Measurements from ENCODE around the gene SCARF2.
A peak's percentile ranks its signal among the peaks of the same experiment; 100 is the strongest.

Gene SCARF2

DNA sequence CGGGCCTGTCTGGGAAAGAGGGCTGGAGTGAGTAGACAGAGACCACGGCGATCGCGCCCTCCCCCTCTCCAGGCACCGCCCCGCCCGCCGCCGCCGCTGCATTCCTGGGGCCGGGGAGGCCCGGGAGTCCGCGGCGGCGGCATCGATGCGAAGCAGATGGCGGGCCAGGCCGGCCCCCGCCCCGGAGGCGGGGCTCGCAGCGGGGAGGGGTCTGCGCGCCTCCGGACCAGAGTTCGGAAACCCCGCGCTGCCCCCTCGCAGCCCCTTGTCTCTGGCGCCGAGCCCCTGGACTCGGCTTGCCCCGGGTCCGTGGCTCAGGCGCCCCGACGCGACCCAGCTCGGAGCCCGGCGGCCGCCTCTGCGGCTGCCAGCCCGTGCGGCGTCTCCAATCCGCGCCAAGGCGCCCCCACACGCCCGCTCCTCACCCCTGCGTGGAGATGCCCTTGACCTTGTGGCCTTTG lies 1.3 kb downstream of the SCARF2 start:
- TF ChIP-seq KLF10 (tag by site-specific recombination; IDR thresholded peaks at IDR 0.05): 0 out of 2 replicates have a peak, but pooled peaks have one; percentile 48
- no peak for TF ChIP-seq ZNF366 (tag by site-specific recombination; conservative IDR thresholded peaks at IDR 0.05)
- TF ChIP-seq TRIM28 (IDR thresholded peaks at IDR 0.05; ENCODE audit: borderline replicate concordance, low read length): no peak
- TF ChIP-seq ZIC2 (tag by site-specific recombination; IDR thresholded peaks at IDR 0.05): no peak
- peak; percentile 65 for TF ChIP-seq ZBTB20 (tag by site-specific recombination; IDR thresholded peaks at IDR 0.05)
- TF ChIP-seq, protein P1, sequence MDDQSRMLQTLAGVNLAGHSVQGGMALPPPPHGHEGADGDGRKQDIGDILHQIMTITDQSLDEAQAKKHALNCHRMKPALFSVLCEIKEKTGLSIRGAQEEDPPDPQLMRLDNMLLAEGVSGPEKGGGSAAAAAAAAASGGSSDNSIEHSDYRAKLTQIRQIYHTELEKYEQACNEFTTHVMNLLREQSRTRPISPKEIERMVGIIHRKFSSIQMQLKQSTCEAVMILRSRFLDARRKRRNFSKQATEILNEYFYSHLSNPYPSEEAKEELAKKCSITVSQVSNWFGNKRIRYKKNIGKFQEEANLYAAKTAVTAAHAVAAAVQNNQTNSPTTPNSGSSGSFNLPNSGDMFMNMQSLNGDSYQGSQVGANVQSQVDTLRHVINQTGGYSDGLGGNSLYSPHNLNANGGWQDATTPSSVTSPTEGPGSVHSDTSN (CRISPR knock-in tag; IDR thresholded peaks at IDR 0.05): peak; percentile 59; the same call in 1 of the 2 replicates
- TF ChIP-seq IKZF3 (tag by site-specific recombination; IDR thresholded peaks at IDR 0.05): 0 out of 2 replicates have a peak, but pooled peaks have one; percentile 24
- Histone ChIP-seq H3K27ac (ENCODE audit: extremely low read depth, low read depth, low read length) (peak overlapping the region; percentile 34; the same call in 1 of the 2 replicates), H3K36me3 (ENCODE audit: control insufficient read depth in 2 of 2, insufficient read depth in 1 of 2, low read length in 2 of 2) (peaks cover 0 to 29% of the 10 kb centered on the region in 2 experiments; a peak in 1 of 3 replicates), H3K9me3 (ENCODE audit: control insufficient read depth, insufficient read depth, low read depth, low read length) (no peaks in the 10 kb centered on the region), H3K4me1 (ENCODE audit: control insufficient read depth, insufficient read depth, low read length) (no peaks in the 10 kb centered on the region), H3K4me3 (ENCODE audit: low read depth, low read length) (peak overlapping the region; percentile 80)
- CTCF ChIA-PET: interaction anchor here (0.6 to 3.4 kb wide), 3 partner anchors 8 to 18 kb away, joined by 3 to 18 read pairs (median 4); no protein-coding TSS in a partner anchor
- POLR2A ChIA-PET: interaction anchor here (1.0 kb wide), 1 partner anchor 18 kb away, joined by 4 read pairs; no protein-coding TSS in a partner anchor

GRCh38 chr22:20435436-20436306 lies 2.0 kb downstream of the SCARF2 start:
- no peak overlapping the region; the same call in 1 of the 2 replicates for H3K27ac ChIP-seq (ENCODE audit: extremely low read depth, low read depth, low read length)
- ChIA-PET CTCF (interaction anchor here (0.6 to 3.4 kb wide), 4 partner anchors 8 to 20 kb away, joined by 3 to 18 read pairs (median 10); no protein-coding TSS in a partner anchor), POLR2A (interaction anchor here (1.0 kb wide), 1 partner anchor 18 kb away, joined by 4 read pairs; no protein-coding TSS in a partner anchor)

DNA sequence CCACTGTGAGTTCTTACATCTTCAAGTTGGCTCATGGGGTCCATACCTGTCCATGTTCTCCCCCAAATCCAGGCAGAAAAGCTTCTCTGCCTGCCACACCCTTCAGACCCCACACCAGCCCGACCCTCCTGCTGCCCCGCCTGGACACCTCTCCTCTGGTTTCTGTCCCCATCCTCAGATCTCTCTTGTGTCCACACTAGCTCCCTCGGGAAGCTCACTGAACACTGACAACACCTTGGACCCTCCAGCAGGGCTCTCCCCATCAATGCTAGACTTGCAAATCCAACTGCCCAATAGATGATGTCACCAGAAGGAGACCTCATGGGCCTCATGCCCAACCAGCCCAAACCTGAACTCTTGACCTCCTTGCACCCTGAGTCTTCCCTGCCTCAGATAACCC lies 2.9 kb downstream of the SCARF2 start:
- no peaks in the 10 kb centered on the region for H3K4me1 ChIP-seq (ENCODE audit: control insufficient read depth, insufficient read depth, low read length)
- H3K4me3 ChIP-seq (ENCODE audit: low read depth, low read length): no peak overlapping the region
- ChIA-PET POLR2A (no interaction called here), CTCF (interaction anchor here (2.5 to 3.4 kb wide), 2 partner anchors 17 to 21 kb away, joined by 15 to 18 read pairs; no protein-coding TSS in a partner anchor)
- no peak for TF ChIP-seq ZNF146 (tag by site-specific recombination; IDR thresholded peaks at IDR 0.05)
- TF ChIP-seq, protein P2, sequence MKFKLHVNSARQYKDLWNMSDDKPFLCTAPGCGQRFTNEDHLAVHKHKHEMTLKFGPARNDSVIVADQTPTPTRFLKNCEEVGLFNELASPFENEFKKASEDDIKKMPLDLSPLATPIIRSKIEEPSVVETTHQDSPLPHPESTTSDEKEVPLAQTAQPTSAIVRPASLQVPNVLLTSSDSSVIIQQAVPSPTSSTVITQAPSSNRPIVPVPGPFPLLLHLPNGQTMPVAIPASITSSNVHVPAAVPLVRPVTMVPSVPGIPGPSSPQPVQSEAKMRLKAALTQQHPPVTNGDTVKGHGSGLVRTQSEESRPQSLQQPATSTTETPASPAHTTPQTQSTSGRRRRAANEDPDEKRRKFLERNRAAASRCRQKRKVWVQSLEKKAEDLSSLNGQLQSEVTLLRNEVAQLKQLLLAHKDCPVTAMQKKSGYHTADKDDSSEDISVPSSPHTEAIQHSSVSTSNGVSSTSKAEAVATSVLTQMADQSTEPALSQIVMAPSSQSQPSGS (tag by site-specific recombination; IDR thresholded peaks at IDR 0.05; ENCODE audit: low read depth): peak; percentile 40; the same call in 1 of the 2 replicates
- peaks cover 0 to 36% of the 10 kb centered on the region in 2 experiments; a peak in 1 of 3 replicates for H3K36me3 ChIP-seq (ENCODE audit: control insufficient read depth in 2 of 2, insufficient read depth in 1 of 2, low read length in 2 of 2)
- no peaks in the 10 kb centered on the region for H3K9me3 ChIP-seq (ENCODE audit: control insufficient read depth, insufficient read depth, low read depth, low read length)
- no peak overlapping the region for H3K27ac ChIP-seq (ENCODE audit: extremely low read depth, low read depth, low read length)

More at GRCh38 chr22:20435436-20436306, 2.0 kb downstream of the SCARF2 start:
- Histone ChIP-seq H3K4me1 (ENCODE audit: control insufficient read depth, insufficient read depth, low read length) (no peaks in the 10 kb centered on the region), H3K4me3 (ENCODE audit: low read depth, low read length) (peak overlapping the region; percentile 80), H3K9me3 (ENCODE audit: control insufficient read depth, insufficient read depth, low read depth, low read length) (no peaks in the 10 kb centered on the region), H3K36me3 (ENCODE audit: control insufficient read depth in 2 of 2, insufficient read depth in 1 of 2, low read length in 2 of 2) (peaks cover 0 to 30% of the 10 kb centered on the region in 2 experiments; a peak in 1 of 3 replicates)
- TF ChIP-seq BCL11B (tag by site-specific recombination; IDR thresholded peaks at IDR 0.05; ENCODE audit: low read depth) (0 out of 2 replicates have a peak, but pooled peaks have one; percentile 40), HIC1 (tag by site-specific recombination; IDR thresholded peaks at IDR 0.05) (0 out of 2 replicates have a peak, but pooled peaks have one; percentile 21), GLIS1 (tag by site-specific recombination; IDR thresholded peaks at IDR 0.05) (peak; percentile 36; the same call in 1 of the 2 replicates), ZSCAN23 (tag by site-specific recombination; IDR thresholded peaks at IDR 0.05) (no peak), ZNF341 (tag by site-specific recombination; IDR thresholded peaks at IDR 0.05; ENCODE audit: low read depth) (0 out of 2 replicates have a peak, but pooled peaks have one; percentile 13), ZFHX2 (tag by site-specific recombination; conservative IDR thresholded peaks at IDR 0.05) (peak; percentile 4; the same call in 1 of the 2 replicates)

Data from HEK293 (cell line).